ENCODE measurements around the gene S100A14. TPM values are rescaled to one million over a fixed set of nuclear protein-coding genes. Genes with fewer than 3 reads are reported as not detected.

Gene S100A14
- total and polyA plus RNA-seq, 9 of the 15 experiments (the other 6 are each of a cell fraction or from before 2014, with no cell fraction given) = 0.10 to 0.64 (median 0.24) TPM; not detected in 3

- in situ Hi-C loops (cut with MboI) (no loop called here), intact Hi-C loops (cut with micrococcal nuclease) (no loop called here)
- Histone ChIP-seq H3K27me3 (ENCODE audit: control insufficient read depth in 2 of 2, insufficient read depth in 2 of 2, low read length in 2 of 2) (no peaks in the 10 kb centered on the region), H3K4me1 (replicated peaks in 1 of 2; ENCODE audit: control insufficient read depth in 2 of 2, insufficient read depth in 2 of 2, low read length in 2 of 2) (peaks cover 14% of the 10 kb centered on the region in 2 experiments), H3K79me2 (ENCODE audit: control insufficient read depth, insufficient read depth, low read length) (no peaks in the 10 kb centered on the region), H4K20me1 (replicated peaks; ENCODE audit: control insufficient read depth, insufficient read depth, low read length) (no peaks in the 10 kb centered on the region), H3K27ac (ENCODE audit: extremely low read depth, low read depth, low read length) (no peak overlapping the region), H3K9me1 (ENCODE audit: control insufficient read depth, insufficient read depth, low read length) (no peaks in the 10 kb centered on the region), H3K9me3 (replicated peaks; ENCODE audit: control insufficient read depth, insufficient read depth, low read depth, low read length) (no peaks in the 10 kb centered on the region), H3K36me3 (ENCODE audit: control insufficient read depth, insufficient read depth, low read length) (peaks cover 49% of the 10 kb centered on the region), H3K4me3 (no peak overlapping the region), H3K4me2 (ENCODE audit: insufficient read depth, low read length) (no peak overlapping the region), H2AFZ (ENCODE audit: low read depth, low read length) (no peak overlapping the region), H3K9ac (ENCODE audit: insufficient read depth in 1 of 2, low read depth in 2 of 2, low read length in 2 of 2) (no peak overlapping the region)
- FAIRE-seq (peak; percentile 11), DNase-seq (ENCODE audit: extremely low read depth in 1 of 4, low spot score in 3 of 4) (no peak), ATAC-seq (peak; percentile 49)
- BruUV-seq (replicated peaks) = no TSS peak
- TF ChIP-seq CEBPG (CRISPR knock-in tag; IDR thresholded peaks at IDR 0.05) (no peak), CEBPG (tag; conservative IDR thresholded peaks at IDR 0.05 in 1 of 2, IDR thresholded peaks at IDR 0.05 in 1 of 2) (no peak), SUPT5H (IDR thresholded peaks at IDR 0.05) (peak; percentile 79), PKNOX1 (IDR thresholded peaks at IDR 0.05) (no peak), NFYB (IDR thresholded peaks at IDR 0.05; ENCODE audit: extremely low read depth, insufficient read length) (no peak), ZNF3 (CRISPR knock-in tag; IDR thresholded peaks at IDR 0.05) (peak; percentile 29; the same call in 1 of the 2 replicates), POLR2A (conservative IDR thresholded peaks at IDR 0.05) (peak; percentile 82), POLR2AphosphoS2 (IDR thresholded peaks at IDR 0.05; ENCODE audit: low read length) (peak; percentile 86; the same call in 1 of the 2 replicates), THRB (CRISPR knock-in tag; conservative IDR thresholded peaks at IDR 0.05) (0 out of 2 replicates have a peak, but pooled peaks have one; percentile 57), E2F8 (IDR thresholded peaks at IDR 0.05; ENCODE audit: low read depth, partially characterized antibody) (peak; percentile 68), ARID2 (IDR thresholded peaks at IDR 0.05) (no peak), MYNN (IDR thresholded peaks at IDR 0.05) (peak; percentile 75; the same call in 1 of the 2 replicates), MYNN (CRISPR knock-in tag; IDR thresholded peaks at IDR 0.05) (no peak), ILF3 (IDR thresholded peaks at IDR 0.05; ENCODE audit: borderline replicate concordance) (0 out of 2 replicates have a peak, but pooled peaks have one; percentile 18), EWSR1 (IDR thresholded peaks at IDR 0.05; ENCODE audit: borderline replicate concordance, low read depth, partially characterized antibody) (peak; percentile 11), ZNF384 (IDR thresholded peaks at IDR 0.05; ENCODE audit: low read depth, low read length) (no peak), NFIC (IDR thresholded peaks at IDR 0.05) (0 out of 2 replicates have a peak, but pooled peaks have one; percentile 11), POLR2B (IDR thresholded peaks at IDR 0.05; ENCODE audit: low read depth, partially characterized antibody) (peak; percentile 87), CREB1 (IDR thresholded peaks at IDR 0.05) (no peak), CREB1 (CRISPR knock-in tag; IDR thresholded peaks at IDR 0.05) (no peak), POLR2H (tag; IDR thresholded peaks at IDR 0.05; ENCODE audit: low read depth) (0 out of 2 replicates have a peak, but pooled peaks have one; percentile 12), CAMTA2 (CRISPR knock-in tag; conservative IDR thresholded peaks at IDR 0.05) (no peak)
- CTCF ChIA-PET (ENCODE audit: low intra/inter-chr PET ratio) = no interaction called here
- 31% methylated on average over 2 of the region's 2 CpGs for WGBS (ENCODE audit: insufficient coverage, low coverage, missing lambda C conversion rate)
- POLR2A ChIA-PET = interaction anchor here (0.8 to 14.7 kb wide), 7 partner anchors 8 to 19 kb away, joined by 3 to 205 read pairs (median 5); partner anchors contain the start of genes CHTOP, S100A1, S100A13 and SNAPIN
These were observed 31.2 kb upstream of the S100A14 start for GRCh38 chr1:153647346-153647714.

All from K562 (cell line).